ENCODE results near the gene IL4.

- no peak for TF ChIP-seq CTCF (IDR thresholded peaks at IDR 0.05; ENCODE audit: extremely low read depth in 1 of 2, insufficient read depth in 1 of 2, low read depth in 1 of 2, low read length in 2 of 2)
- TF ChIP-seq POLR2AphosphoS5 (IDR thresholded peaks at IDR 0.05; ENCODE audit: insufficient read depth, low read depth, low read length) = no peak
- no peak for TF ChIP-seq EZH2 (IDR thresholded peaks at IDR 0.05; ENCODE audit: borderline replicate concordance, low read depth, low read length, severe bottlenecking)
- TF ChIP-seq POLR2A (IDR thresholded peaks at IDR 0.05; ENCODE audit: low read depth, low read length) = no peak
- no peak for TF ChIP-seq MAX (IDR thresholded peaks at IDR 0.05; ENCODE audit: insufficient read depth, insufficient read length)
- no peak for TF ChIP-seq JUN (IDR thresholded peaks at IDR 0.05; ENCODE audit: borderline replicate concordance, insufficient read depth, insufficient read length, low read depth)
Observed at GRCh38 chr5:132665574-132666080, 8.2 kb upstream of the IL4 start.
